Measurements from ENCODE around the gene RGS5.

RGS5 gene

DNA sequence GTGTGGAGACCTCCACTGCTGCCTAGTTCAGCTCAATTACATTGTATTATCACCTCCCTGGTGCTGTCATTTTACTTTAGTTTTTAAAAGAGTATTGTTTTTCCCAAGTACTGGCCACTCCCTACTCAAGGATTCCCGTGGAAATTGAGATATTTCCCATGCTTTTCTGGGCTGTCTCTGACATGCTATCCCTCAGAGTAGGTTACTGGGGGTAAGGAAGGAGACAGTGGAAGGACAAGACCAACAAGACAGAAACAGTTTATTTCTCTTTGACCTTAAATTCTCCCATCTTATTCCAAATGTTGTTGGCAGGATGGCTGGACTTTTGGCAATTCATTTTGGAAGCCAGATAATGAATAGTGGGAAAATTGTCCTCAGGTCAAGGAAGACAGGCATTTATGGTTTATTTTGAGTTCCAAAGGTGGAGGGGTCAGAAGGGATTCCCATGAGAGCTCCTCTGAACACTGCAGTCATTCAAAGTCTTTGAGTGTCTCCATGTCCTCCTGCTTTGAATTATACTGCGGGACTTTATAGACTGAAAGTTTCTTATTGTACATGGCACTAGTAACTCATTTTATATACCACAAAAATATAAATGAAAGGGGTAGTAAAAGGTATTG, 20.3 kb downstream of the RGS5 start:
- no peak for DNase-seq (ENCODE audit: low read depth)

DNA sequence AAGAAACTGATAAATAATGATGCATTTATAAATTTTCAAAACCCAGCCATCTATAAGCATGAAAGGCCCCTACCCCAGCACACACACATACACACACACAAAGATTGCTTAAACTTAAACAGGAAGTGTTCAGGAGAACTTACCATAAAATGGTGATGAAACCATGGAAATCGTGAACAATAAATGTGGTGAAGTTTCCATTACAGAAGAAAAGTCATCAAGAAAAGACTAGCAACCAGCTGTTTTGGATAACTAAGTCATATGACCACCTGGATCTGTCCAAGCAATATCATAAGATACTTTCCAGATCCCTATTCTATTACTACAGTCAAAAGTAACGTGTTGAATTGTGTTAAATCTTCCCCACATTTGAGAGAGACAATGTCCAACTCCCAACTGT, 24.1 kb downstream of the RGS5 start:
- no peak for DNase-seq (ENCODE audit: low read depth)

DNA sequence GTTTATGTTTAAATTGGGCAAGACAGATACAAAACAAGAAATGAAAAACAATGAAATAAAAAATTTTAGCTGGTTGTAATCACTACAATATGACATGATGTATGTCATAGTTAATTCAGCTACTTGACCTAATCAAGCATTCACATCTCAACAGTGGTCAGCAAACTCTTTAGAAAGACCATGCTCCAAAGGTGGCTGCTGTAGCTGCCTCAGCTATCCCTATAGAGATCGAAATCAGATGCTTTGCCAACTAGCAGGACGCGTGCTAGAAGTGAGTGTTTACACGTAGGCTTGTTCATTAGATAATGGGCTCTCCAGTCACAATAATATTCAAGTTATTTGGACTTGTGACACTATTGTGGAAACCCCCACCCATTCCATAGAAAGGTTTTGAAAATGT, 25.9 kb downstream of the RGS5 start:
- DNase-seq (ENCODE audit: low read depth): no peak

DNA sequence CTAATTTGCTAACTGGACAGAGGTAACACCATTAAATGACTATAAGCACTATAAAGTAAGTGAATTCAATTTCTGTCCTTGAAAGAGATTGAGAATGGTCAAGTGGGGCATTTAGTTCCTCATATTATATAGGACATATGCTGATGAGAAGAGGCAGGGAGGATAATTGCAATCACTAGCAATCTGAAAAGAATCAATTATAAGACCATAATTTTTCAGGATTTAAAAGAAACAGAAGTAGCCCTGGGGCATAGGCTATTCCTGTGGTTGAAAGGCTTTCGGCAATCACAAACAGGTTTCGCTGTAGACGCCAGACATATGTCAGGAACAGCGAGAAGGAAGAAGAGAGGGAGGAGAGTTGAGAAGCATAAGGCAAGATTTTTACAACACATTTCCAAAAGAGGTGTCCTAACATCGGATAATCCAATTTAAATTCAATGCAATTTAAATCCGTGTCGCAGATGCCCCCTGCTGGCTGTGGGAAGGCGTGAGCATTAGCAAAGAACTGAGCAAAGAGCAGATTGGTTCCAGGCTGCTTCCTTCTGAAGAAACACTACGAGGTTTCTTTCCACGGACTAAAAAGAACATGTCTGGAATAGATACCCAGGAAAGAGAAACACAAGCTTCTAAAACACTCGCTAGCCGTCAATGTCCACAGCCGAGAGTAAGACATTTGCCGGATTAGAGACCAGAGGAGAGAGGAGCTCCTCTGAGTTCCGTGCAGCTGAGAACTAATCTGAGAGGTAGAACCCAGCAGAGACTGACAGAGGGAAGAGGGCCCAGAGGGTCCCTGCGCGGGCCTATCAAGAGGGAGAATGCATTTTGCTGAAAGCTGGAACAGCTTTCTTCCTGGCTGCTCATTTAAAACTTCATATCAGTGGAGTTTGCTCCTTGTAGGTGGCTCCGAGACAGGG, 27.9 kb downstream of the RGS5 start:
- no peak for DNase-seq (ENCODE audit: low read depth)

DNA sequence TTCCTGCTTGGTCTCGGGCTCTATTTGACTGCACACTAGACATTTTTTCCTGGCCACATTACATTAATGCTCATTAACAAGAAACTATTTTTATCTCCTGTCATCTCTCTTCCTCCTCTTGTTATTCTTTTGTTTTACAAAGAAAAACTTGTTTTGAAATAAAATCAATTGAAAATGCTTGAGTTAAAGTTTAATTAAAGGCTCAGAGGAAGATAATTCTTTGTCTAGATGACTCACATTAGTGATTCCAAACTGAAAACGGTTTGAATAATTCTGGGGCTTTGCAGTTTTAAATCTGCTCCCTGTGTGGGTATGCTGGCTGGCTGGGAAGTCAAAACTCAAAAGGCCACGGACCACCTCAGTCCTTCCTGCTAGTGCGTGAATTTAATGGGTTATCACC, 29.6 kb downstream of the RGS5 start:
- DNase-seq (ENCODE audit: low read depth): no peak

DNA sequence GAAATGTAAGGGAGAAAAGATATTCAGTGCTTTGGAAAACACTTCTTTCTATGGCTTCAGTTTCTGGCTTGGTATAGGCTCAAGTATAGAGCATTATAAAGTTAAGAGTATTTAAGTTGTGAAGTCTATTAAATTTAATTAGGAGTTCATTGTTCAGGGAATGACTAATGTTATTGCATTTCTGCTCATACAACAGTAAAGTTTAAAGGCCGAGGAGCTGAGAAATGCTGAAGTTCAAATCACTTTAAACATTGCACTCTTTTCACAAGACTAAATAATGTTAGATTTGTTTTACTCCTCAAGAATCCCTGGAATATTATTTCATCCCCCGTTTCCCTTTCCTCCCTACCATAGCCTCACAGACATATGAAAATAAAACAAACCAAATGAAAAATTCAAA, 30.1 kb downstream of the RGS5 start:
- DNase-seq (ENCODE audit: low read depth): no peak

DNA sequence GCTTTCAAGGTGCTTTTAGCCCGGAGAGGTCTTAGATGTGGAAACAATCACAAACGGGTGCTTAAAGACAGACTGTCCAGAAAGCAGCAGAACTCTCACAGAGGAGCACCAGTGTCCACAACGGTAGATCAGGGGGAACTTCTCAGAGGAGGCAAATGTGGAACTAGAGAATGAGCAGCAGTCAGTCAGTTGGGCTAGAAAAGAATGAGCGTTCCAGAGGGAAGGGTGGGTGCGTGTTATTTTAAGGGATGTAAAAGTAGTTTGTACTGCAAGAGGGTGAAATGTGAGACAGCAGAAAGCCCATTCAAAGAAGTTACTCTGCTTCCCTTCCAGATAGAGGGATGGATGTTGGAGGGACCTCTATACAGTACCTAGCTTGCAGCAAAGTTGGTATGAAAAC, 30.9 kb downstream of the RGS5 start:
- no peak for DNase-seq (ENCODE audit: low read depth)

DNA sequence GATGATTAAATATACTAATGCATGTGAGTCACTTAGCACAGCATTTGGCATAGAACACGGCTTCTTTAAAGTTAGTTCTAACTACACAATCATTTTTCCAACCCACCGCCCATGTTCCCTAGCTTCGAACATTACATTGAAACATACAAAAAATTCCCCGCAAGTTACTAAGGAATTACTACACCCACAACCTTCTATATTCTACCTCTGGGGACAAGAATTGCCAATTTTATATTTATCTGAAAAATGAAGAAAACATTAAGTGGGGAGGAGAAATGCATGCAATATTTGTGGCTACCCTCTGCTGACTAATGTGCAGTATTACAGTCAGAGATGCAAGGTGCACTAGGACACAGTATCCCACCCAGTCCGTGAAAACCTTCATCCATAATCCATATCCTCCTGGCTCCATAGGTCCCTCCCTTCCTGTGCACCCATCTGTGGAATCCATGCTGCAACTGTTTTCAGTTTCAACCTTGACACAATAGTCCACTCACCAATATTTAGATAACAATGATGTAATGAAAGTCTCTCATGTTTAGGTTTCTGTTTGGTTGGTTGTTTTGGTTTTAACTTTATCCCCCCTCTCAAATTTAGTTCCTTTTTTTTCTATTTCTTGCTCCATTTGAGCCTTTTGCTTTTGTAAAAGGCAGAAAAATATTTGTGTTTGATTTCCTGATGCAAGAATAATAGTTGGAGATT, 31.6 kb downstream of the RGS5 start:
- DNase-seq (ENCODE audit: low read depth): no peak

DNA sequence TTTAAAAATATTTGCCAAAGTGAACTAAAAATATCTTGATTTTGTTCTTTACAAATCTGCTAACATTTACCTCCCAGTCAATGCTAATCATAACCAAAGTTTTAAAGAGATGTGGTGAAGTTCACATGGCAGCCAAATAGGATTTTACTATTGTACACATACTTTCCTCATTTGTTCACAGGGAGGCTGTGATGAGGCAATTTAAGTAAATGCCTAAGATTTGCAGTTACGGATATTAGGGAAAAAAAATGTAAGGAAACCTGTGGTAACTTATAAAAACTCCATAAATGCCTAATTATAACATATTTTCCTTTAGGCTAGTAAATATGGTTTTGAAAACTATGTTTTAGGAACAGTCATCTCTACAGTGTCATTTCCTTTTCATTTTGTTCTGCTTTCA, 32.4 kb downstream of the RGS5 start:
- no peak for DNase-seq (ENCODE audit: low read depth)

DNA sequence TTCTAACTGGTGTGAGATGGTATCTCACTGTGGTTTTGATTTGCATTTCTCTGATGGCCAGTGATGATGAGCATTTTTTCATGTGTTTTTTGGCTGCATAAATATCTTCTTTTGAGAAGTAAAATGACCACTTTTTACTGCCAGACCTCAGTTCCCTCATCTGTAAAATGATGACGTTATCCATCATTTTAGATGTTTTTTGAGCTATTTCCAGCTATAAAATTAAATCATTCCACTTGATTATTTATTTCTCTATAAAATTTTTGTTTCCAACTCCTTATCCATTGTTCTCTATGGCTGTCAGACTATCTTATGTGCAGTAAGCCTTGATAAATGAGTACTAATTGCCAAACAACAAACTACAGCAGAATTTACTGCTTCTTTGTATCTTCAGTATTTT, 33.2 kb downstream of the RGS5 start:
- DNase-seq (ENCODE audit: low read depth): no peak

DNA sequence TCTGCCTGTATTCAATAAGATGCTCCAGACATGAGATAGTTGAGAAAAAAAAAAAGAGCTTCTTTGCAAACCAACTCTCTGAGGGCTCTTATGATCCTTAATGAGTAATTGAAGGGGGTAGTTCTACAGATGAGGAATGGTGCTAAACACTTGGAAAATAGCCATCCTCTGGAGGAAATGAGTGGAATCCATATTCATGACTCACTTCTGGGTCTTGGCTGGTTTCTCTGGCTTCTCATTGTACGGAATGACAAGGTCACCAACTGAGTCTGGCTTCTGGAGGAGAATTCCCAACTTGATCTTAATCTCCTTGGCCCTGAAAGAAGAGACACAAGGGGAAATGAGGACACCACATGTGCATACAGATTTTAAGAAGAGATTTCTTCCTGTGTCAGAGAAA, 34.7 kb downstream of the RGS5 start:
- peak; percentile 97 for DNase-seq (ENCODE audit: low read depth)

DNA sequence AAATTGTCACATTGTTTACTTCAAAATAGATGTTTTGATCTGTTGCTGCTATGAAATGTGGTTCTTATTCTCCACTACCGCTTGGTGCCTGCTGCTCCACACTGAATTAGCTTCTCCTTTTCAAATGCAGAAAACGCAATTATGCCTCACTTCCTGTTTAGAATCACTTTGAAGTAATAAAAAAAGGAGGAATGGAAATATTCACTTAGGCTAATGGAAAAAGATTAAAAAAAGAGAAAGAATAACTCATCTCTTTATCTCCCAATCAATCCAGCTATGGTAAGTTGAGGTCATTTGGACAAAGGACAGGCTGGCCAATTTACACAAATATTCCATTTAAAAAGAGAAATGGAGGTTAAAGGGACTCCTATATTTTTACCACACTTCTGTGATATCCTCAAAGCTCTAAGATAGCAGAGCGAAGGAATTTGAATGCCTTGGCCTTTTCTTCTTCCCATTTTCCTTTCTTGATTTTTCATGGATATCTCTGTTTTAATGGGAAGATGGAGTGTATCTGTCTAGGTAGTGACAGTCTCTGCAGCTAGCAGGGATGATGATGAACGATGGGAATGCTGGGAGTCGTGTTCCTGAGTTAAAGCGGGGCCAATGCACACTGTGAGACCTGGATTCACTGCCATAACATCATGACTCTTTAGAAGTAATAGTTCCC, 35.7 kb downstream of the RGS5 start:
- DNase-seq (ENCODE audit: low read depth): no peak

DNA sequence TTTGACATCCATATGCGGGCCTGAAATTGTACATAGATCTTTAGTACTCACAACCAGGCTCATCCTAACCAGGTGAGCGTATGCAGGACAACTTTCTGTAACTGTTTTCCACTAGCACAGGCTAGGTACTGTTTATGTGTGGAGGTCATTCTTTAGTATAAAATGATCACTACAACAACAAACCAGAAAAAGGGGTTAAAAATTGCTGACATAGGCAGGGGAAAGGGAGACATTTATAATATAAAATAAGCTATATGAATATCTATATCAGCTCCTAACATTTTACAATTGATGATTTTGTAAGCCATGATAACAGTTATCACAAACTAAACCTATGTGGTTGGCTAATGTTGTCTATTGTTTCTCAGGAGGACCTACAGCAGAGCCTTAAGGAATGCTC, 37.6 kb downstream of the RGS5 start:
- no peak for DNase-seq (ENCODE audit: low read depth)

DNA sequence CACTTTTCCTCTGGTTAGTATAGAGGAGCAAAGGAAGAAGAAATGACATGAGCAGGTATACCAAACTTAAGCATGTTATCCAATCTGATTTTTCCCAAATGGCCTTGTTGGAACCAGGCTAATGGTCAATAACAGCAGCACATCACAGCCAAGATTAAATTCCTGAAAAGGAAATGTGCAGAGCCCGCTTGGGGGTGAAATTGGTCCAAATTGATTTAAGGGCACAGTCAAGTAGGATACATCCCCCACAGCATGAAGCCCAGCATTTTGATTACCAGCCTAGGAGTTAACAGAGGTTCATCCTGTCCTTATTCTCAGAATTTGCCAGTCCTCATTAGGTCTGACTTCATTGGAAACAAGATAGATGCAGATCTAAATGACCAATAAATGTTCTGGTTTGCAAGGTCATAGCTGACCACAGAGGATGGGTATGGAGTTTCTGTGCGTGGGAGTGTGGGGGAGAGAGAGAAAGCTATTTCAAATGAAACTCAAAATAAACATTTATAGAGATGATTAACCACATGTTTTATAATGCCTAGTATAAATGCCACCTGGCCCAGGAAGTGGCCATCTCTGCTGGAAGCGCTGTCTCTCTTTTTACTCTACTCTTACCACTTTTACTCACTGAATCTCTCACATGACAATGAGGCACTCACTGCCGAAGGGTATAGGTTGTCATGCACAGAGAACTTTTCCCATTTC, 38.7 kb downstream of the RGS5 start:
- DNase-seq (ENCODE audit: low read depth): no peak

DNA sequence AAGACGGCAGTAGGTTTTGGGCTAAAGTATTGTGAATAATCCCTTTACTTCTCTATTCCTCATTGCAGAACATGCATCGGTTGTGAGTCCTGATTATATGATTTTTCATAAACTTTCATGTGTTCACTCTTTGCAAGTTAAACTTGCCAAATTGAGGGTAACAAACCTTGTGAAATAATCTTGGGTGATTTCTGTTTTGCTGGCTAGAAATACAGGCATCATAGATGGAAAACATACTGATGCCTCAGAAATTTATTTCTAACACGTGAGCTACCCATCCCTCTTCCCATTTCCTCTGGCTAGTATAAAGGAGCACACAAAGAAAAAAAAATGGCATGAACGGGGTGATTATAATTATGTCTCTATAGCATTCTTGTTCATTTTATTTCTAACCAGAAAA, 39.6 kb downstream of the RGS5 start:
- no peak for DNase-seq (ENCODE audit: low read depth)

DNA sequence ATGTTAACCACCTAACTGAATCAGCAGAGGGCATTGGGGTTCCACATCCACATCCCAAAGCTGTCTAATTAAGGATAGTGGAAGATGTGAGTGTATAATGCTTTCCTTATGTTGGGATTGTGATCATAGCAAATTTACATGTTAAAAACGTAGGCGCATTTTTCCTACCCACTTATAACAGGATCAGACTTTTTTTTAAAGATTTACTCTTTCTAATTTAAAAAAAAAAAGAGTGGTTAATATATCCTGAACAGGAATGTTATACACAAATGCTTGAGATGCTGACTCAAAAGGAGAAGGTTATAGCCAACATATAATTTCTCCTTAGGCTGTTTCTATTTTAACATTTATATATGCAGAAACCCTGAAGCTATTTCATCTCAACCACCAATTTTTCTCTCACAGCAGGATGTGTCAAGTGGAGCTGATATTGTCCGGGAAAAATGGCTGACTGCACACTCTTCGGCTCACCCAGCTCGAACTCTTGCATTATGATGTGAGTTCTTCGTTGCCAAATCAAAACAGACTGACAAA, 40.3 kb downstream of the RGS5 start:
- no peak for DNase-seq (ENCODE audit: low read depth)

DNA sequence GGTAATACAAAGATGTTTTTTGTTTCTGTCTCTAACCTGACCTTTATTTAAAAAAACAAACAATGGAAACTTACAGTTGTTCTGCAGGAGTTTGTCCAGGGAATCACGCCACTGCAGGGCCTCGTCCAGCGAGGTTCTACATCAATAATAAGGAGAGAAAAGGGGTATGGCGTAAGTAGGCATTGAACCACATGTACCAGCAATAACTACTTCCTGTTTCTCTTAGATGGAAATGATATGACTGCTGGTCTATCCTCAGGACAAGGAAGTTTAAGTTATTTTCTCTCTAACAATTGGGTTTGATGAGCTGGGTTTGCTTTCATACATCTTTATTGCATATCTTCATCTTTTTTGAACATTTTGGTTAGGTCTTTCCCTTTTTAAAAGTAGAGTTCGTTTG, 40.9 kb downstream of the RGS5 start:
- no peak for DNase-seq (ENCODE audit: low read depth)

DNA sequence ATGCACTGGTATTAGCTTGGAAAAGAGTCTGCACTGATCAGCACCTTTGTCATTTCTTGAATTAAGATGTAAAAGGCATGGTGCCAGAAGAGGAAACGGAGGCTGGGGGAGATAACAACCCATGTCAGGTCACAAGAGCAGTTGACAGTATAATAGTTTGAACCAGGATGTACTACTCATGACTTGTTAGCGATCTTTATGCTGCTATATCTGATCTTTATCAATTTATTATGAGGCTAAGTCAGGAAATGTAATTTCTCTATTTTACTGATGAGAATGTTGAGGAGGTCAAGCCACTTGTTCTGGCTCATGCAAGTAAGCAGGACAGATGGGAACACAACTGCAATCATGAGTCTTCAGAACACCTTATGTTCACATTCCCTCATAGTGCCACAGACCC, 41.4 kb downstream of the RGS5 start:
- no peak for DNase-seq (ENCODE audit: low read depth)

DNA sequence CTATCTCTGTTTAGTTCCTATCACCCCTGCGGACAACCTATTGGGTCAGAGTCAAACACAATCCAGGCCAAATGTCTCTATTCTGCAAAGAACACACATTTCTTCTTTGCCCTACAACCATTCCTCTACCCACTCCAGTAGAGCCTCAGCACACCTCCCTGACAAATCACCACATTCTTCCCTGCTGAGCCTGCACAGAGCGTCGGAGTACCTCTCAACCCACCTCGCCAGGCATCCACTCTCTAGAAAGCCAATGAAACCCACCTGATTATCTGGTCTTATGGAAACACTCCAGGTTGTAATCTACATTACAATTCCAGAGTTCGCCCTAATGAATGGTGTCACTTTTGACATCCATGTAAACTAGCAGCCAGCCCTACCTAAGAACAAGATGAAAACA, 47.1 kb downstream of the RGS5 start:
- DNase-seq (ENCODE audit: low read depth): no peak

DNA sequence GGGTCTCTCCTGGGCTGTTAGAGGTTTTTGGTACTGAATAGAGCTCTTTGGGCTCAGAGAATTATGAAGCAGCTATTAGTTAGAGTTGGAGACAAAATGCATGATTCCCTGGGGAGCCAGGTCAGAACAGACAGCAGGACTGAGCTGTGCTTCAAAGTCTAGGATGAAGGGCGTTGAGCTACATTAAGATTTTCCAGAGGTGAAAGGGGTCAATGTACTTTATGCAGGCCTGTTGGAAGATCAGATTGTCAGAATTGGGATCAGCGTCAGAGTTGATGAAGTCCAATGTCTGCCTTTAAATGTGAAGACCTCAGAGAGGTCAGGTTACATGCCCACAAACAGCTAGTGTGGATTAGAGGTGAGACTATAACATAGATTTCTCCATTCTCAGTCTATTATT, 53.8 kb downstream of the RGS5 start:
- no peak for DNase-seq (ENCODE audit: low read depth)

DNA sequence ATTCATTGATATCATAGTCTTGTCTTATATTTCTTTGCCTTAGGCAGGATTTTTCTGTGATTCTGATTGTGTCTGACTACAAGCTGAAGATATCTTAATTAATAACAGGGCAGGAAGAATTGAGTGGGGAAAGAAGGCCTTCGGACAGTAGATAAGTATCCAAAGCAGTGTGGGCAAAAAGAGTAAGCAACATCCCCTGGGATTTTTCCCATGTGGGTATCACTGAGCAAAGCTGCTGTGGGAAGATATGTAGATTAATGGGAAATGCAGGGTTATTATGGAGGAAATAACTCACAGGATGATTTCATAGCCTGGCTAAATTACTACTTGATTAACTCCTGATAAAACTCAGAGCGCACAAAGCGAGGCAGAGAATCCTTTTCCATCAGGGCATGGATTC, 55.7 kb downstream of the RGS5 start:
- DNase-seq (ENCODE audit: low read depth): no peak

DNA sequence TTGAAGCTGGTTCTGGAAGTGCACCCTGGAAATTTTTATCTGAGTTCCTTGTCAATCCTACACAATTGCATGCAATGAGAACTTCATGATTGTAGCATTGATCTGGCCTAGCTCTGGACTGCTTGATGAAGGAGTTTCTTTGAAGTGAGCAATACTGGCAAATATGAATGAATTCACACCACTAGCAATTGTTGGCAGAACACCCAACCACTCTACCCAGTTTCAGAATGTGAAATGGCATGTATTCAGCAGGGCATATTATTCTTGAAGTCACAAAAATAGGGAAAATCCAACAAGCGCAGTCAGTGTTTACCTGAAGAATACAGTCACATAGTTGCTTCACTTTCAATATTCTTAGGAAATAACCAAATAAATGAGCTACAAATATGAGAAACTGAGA, 57.3 kb downstream of the RGS5 start:
- DNase-seq (ENCODE audit: low read depth): no peak
